ENCODE results near the gene SOS1. TPM values are rescaled to one million over a fixed set of nuclear protein-coding genes. Genes with fewer than 3 reads are reported as not detected.

SOS1 gene
- total and polyA plus RNA-seq, 2 of the 13 experiments (the other 11 are each of a cell fraction or from before 2014, with no cell fraction given): 20.8 to 60.4 TPM

DNA sequence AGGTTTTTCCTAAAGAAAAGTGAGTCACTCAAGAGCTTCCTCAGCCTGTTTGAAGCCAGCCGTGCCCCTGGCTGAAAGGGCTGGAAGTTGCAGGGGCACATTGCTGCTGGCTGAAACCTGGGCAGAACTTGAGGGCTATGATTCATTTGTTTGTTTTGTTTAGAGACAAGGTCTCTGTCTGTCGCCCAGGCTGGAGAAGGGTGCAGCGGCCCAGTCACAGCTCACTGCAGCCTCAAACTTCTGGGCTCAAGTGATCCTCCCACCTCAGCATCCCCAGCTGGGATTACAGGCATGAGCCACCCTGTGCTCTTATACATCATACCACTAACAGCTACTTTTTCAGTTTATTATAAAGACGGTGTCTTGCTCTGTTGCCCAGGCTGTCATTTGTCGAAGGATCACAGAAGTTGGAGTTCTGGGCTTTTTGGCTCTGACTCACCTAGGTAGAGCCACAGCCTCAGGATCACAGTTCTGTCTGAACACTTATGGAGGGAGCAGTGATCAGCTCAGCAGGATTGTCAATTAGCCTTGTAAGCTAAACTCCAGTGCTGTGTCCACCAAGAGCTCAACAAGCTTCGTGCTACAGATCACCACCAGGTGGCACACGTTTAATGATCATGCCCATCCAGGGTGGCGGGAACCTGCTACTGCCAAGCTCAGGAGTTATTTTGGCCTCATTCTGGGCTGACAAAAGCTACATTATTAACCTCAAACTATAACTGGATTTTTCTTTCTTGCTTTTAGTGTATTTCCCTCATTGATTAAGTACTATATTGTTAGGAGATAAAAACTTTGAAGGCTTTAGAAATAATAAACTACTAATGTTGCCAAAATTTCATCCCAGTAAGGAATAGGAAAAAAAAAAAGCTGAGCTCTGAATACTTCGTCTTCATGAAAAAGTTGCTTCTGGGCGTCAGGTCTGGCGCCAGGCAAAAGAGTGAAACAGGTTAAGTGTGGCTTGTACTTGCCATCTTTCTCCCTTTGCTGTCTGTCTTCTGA is 173.3 kb downstream of the SOS1 start (continued):
- peak; percentile 15 for TF ChIP-seq PHF5A (CRISPR knock-in tag; IDR thresholded peaks at IDR 0.05; ENCODE audit: low read depth, unreplicated experiment)
- TF ChIP-seq, protein P1, sequence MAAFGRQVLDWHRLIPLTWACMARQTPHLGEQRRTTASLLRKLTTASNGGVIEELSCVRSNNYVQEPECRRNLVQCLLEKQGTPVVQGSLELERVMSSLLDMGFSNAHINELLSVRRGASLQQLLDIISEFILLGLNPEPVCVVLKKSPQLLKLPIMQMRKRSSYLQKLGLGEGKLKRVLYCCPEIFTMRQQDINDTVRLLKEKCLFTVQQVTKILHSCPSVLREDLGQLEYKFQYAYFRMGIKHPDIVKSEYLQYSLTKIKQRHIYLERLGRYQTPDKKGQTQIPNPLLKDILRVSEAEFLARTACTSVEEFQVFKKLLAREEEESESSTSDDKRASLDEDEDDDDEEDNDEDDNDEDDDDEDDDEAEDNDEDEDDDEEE (CRISPR knock-in tag; IDR thresholded peaks at IDR 0.05): peak; percentile 39; the same call in 1 of the 2 replicates
- TF ChIP-seq MIXL1 (CRISPR knock-in tag; IDR thresholded peaks at IDR 0.05): peak; percentile 53; the same call in 1 of the 2 replicates
- peak; percentile 56; the same call in 1 of the 2 replicates for TF ChIP-seq ZNF772 (CRISPR knock-in tag; IDR thresholded peaks at IDR 0.05)
- TF ChIP-seq IKZF5 (CRISPR knock-in tag; IDR thresholded peaks at IDR 0.05): 0 out of 2 replicates have a peak, but pooled peaks have one; percentile 64
- no peak for TF ChIP-seq SIN3A (IDR thresholded peaks at IDR 0.05; ENCODE audit: borderline replicate concordance, low read depth, low read length)
- TF ChIP-seq, protein P2, sequence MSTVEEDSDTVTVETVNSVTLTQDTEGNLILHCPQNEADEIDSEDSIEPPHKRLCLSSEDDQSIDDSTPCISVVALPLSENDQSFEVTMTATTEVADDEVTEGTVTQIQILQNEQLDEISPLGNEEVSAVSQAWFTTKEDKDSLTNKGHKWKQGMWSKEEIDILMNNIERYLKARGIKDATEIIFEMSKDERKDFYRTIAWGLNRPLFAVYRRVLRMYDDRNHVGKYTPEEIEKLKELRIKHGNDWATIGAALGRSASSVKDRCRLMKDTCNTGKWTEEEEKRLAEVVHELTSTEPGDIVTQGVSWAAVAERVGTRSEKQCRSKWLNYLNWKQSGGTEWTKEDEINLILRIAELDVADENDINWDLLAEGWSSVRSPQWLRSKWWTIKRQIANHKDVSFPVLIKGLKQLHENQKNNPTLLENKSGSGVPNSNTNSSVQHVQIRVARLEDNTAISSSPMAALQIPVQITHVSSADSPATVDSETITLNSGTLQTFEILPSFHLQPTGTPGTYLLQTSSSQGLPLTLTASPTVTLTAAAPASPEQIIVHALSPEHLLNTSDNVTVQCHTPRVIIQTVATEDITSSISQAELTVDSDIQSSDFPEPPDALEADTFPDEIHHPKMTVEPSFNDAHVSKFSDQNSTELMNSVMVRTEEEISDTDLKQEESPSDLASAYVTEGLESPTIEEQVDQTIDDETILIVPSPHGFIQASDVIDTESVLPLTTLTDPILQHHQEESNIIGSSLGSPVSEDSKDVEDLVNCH (CRISPR knock-in tag; IDR thresholded peaks at IDR 0.05): no peak
- TF ChIP-seq CENPT (CRISPR knock-in tag; IDR thresholded peaks at IDR 0.05; ENCODE audit: low read depth): no peak
- TF ChIP-seq ZFP1 (CRISPR knock-in tag; IDR thresholded peaks at IDR 0.05): peak; percentile 15; the same call in 1 of the 2 replicates
- TF ChIP-seq PITX1 (CRISPR knock-in tag; IDR thresholded peaks at IDR 0.05): peak; percentile 79
- peak; percentile 29 for TF ChIP-seq SKI (IDR thresholded peaks at IDR 0.05; ENCODE audit: partially characterized antibody)
- no peak for TF ChIP-seq ADNP (CRISPR knock-in tag; IDR thresholded peaks at IDR 0.05)
- TF ChIP-seq, protein P3, sequence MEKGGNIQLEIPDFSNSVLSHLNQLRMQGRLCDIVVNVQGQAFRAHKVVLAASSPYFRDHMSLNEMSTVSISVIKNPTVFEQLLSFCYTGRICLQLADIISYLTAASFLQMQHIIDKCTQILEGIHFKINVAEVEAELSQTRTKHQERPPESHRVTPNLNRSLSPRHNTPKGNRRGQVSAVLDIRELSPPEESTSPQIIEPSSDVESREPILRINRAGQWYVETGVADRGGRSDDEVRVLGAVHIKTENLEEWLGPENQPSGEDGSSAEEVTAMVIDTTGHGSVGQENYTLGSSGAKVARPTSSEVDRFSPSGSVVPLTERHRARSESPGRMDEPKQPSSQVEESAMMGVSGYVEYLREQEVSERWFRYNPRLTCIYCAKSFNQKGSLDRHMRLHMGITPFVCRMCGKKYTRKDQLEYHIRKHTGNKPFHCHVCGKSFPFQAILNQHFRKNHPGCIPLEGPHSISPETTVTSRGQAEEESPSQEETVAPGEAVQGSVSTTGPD (CRISPR knock-in tag; IDR thresholded peaks at IDR 0.05): 0 out of 2 replicates have a peak, but pooled peaks have one; percentile 55
- TF ChIP-seq SSRP1 (CRISPR knock-in tag; IDR thresholded peaks at IDR 0.05): 0 out of 2 replicates have a peak, but pooled peaks have one; percentile 53
- no peak for TF ChIP-seq NFE2 (CRISPR knock-in tag; IDR thresholded peaks at IDR 0.05)
- TF ChIP-seq, protein P4, sequence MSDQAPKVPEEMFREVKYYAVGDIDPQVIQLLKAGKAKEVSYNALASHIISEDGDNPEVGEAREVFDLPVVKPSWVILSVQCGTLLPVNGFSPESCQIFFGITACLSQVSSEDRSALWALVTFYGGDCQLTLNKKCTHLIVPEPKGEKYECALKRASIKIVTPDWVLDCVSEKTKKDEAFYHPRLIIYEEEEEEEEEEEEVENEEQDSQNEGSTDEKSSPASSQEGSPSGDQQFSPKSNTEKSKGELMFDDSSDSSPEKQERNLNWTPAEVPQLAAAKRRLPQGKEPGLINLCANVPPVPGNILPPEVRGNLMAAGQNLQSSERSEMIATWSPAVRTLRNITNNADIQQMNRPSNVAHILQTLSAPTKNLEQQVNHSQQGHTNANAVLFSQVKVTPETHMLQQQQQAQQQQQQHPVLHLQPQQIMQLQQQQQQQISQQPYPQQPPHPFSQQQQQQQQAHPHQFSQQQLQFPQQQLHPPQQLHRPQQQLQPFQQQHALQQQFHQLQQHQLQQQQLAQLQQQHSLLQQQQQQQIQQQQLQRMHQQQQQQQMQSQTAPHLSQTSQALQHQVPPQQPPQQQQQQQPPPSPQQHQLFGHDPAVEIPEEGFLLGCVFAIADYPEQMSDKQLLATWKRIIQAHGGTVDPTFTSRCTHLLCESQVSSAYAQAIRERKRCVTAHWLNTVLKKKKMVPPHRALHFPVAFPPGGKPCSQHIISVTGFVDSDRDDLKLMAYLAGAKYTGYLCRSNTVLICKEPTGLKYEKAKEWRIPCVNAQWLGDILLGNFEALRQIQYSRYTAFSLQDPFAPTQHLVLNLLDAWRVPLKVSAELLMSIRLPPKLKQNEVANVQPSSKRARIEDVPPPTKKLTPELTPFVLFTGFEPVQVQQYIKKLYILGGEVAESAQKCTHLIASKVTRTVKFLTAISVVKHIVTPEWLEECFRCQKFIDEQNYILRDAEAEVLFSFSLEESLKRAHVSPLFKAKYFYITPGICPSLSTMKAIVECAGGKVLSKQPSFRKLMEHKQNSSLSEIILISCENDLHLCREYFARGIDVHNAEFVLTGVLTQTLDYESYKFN (CRISPR knock-in tag; conservative IDR thresholded peaks at IDR 0.05): peak; percentile 48; the same call in 1 of the 2 replicates
- peak; percentile 42; the same call in 1 of the 2 replicates for TF ChIP-seq ZFX (CRISPR knock-in tag; IDR thresholded peaks at IDR 0.05; ENCODE audit: low read depth)
- peak; percentile 64; the same call in 1 of the 2 replicates for TF ChIP-seq ZNF572 (CRISPR knock-in tag; IDR thresholded peaks at IDR 0.05)
- peak; percentile 8; the same call in 1 of the 2 replicates for TF ChIP-seq SOX5 (CRISPR knock-in tag; IDR thresholded peaks at IDR 0.05; ENCODE audit: borderline replicate concordance)

Data from HepG2 (cell line).